HepG2 (cell line): Measurements from ENCODE around the gene ZNF264. TPM values are rescaled to one million over a fixed set of nuclear protein-coding genes. Genes with fewer than 3 reads are reported as not detected.

ENCODE experiments used
- BRCA1 ChIP-seq: sonication (generic); formaldehyde crosslinking; IDR thresholded peaks from 2 replicates; pipeline ENCODE4 v1.4.0; 2020; ENCODE audit warnings: missing genetic modification reagents
- EZH2 ChIP-seq: conservative IDR thresholded peaks from 2 replicates; pipeline ENCODE4 v1.6.1; 2012; ENCODE audit warnings: mild to moderate bottlenecking, low read depth, low read length, moderate library complexity
- HDAC1 ChIP-seq: sonication (generic); formaldehyde crosslinking; IDR thresholded peaks from 2 replicates; pipeline ENCODE4 v1.5.1; 2020; ENCODE audit warnings: mild to moderate bottlenecking, missing genetic modification reagents
- HDAC2 ChIP-seq: sonication (generic); formaldehyde crosslinking; IDR thresholded peaks from 2 replicates; pipeline ENCODE4 v1.4.0; 2020; ENCODE audit warnings: missing genetic modification reagents
- HDAC6 ChIP-seq: fragments of 200-600 bp; sonication (generic); IDR thresholded peaks from 2 replicates; pipeline ENCODE4 v1.7.0; 2017; ENCODE audit warnings: mild to moderate bottlenecking, antibody characterized with exemption, low read length, low read depth
- KDM3A ChIP-seq: IDR thresholded peaks from 2 replicates; pipeline ENCODE4 v1.6.1; 2018; ENCODE audit warnings: low read depth, missing compliant biosample characterization
- MED8 ChIP-seq: sonication (generic); formaldehyde crosslinking; IDR thresholded peaks from 2 replicates; pipeline ENCODE4 v1.8.1; 2023; ENCODE audit warnings: mild to moderate bottlenecking, missing genetic modification reagents; ENCODE audit not compliant: insufficient replicate concordance
- MZF1 ChIP-seq: sonication (generic); formaldehyde crosslinking; IDR thresholded peaks from 2 replicates; pipeline ENCODE4 v1.8.1; 2023; ENCODE audit warnings: mild to moderate bottlenecking, missing genetic modification reagents, borderline replicate concordance
- NBN ChIP-seq: fragments of 450-650 bp; conservative IDR thresholded peaks from 2 replicates; pipeline ENCODE4 v1.6.1; 2017
- RBFOX2 ChIP-seq: fragments of 200-400 bp; formaldehyde crosslinking; IDR thresholded peaks from 2 replicates; pipeline ENCODE4 v1.6.1; 2017; ENCODE audit warnings: low read depth, mild to moderate bottlenecking, low read length
- SP5 ChIP-seq: IDR thresholded peaks from 2 replicates; pipeline ENCODE4 v1.6.1; 2016; ENCODE audit warnings: low read depth, borderline replicate concordance
- SUZ12 ChIP-seq: fragments of 150-350 bp; IDR thresholded peaks from 2 replicates; pipeline ENCODE4 v1.6.1; 2014; ENCODE audit warnings: low read depth, low read length
- ZBTB7A ChIP-seq: sonication (generic); formaldehyde crosslinking; IDR thresholded peaks from 2 replicates; pipeline ENCODE4 v1.8.0; 2022; ENCODE audit warnings: mild to moderate bottlenecking, missing genetic modification reagents
- ZC3H4 ChIP-seq: sonication (generic); formaldehyde crosslinking; IDR thresholded peaks from 2 replicates; pipeline ENCODE4 v1.4.0; 2020; ENCODE audit warnings: missing genetic modification reagents, borderline replicate concordance
- ZFAT ChIP-seq: sonication (generic); formaldehyde crosslinking; conservative IDR thresholded peaks from 2 replicates; pipeline ENCODE4 v1.8.1; 2023; ENCODE audit warnings: missing genetic modification reagents, inconsistent platforms
- ZFP41 ChIP-seq: sonication (generic); formaldehyde crosslinking; IDR thresholded peaks from 2 replicates; pipeline ENCODE4 v1.4.0; 2020; ENCODE audit warnings: mild to moderate bottlenecking, missing genetic modification reagents, borderline replicate concordance
- ZNF180 ChIP-seq: sonication (generic); formaldehyde crosslinking; IDR thresholded peaks from 2 replicates; pipeline ENCODE4 v1.4.0; 2020; ENCODE audit warnings: low read depth, missing genetic modification reagents, borderline replicate concordance
- ZNF530 ChIP-seq: sonication (generic); formaldehyde crosslinking; IDR thresholded peaks from 2 replicates; pipeline ENCODE4 v1.5.0; 2020; ENCODE audit warnings: low read depth, mild to moderate bottlenecking, missing genetic modification reagents
- ZNF569 ChIP-seq: sonication (generic); formaldehyde crosslinking; IDR thresholded peaks from 2 replicates; pipeline ENCODE4 v1.5.0; 2020; ENCODE audit warnings: mild to moderate bottlenecking, missing genetic modification reagents, moderate library complexity, borderline replicate concordance
- ZNF615 ChIP-seq: sonication (generic); formaldehyde crosslinking; IDR thresholded peaks from 2 replicates; pipeline ENCODE4 v1.5.0; 2020; ENCODE audit warnings: mild to moderate bottlenecking, missing genetic modification reagents, borderline replicate concordance
- ZNF773 ChIP-seq: sonication (generic); formaldehyde crosslinking; IDR thresholded peaks from 2 replicates; pipeline ENCODE4 v1.4.0; 2020; ENCODE audit warnings: missing genetic modification reagents, borderline replicate concordance
- ZNF883 ChIP-seq: sonication (generic); formaldehyde crosslinking; IDR thresholded peaks from 2 replicates; pipeline ENCODE4 v1.5.1; 2020; ENCODE audit warnings: mild to moderate bottlenecking, missing genetic modification reagents; ENCODE audit errors: not compliant biosample characterization
- polyA plus RNA-seq, 8 experiments: library from polyadenylated mRNA; depleted of rRNA in 3 of 8; stranded (reverse) in 7 of 8; unstranded in 1 of 8; fragments of >200 nt; fragmentation: Illumina TruSeq in 4 of 8; extraction: Trizol in 4 of 8; gene quantifications; 2 replicates each; pipeline versions ENCODE4 v1.2.1 to v1.2.3, GENCODE V29; 2011 to 2016; ENCODE audit warnings: low read depth in 4 of 8, missing spikeins in 1 of 8, mixed read lengths in 1 of 8; ENCODE audit not compliant: insufficient read depth in 1 of 8
- total RNA-seq, 5 experiments: library from RNA; depleted of rRNA; stranded (reverse); fragments of >200 nt; fragmentation: Illumina TruSeq; extraction: Trizol; gene quantifications; 2 replicates each; pipeline ENCODE4 v1.2.3, GENCODE V29; 2016; ENCODE audit warnings: low read depth in 1 of 5
- TF ChIP-seq, protein P1 (sequence below): sonication (generic); formaldehyde crosslinking; IDR thresholded peaks from 2 replicates; pipeline ENCODE4 v1.4.0; 2020; ENCODE audit warnings: mild to moderate bottlenecking, missing genetic modification reagents
- TF ChIP-seq, protein P2 (sequence below): sonication (generic); formaldehyde crosslinking; IDR thresholded peaks from 2 replicates; pipeline ENCODE4 v1.9.0; 2021; ENCODE audit warnings: missing genetic modification reagents, borderline replicate concordance
- TF ChIP-seq, protein P3 (sequence below): sonication (generic); formaldehyde crosslinking; IDR thresholded peaks from 2 replicates; pipeline ENCODE4 v1.5.1; 2020; ENCODE audit warnings: missing genetic modification reagents, mild to moderate bottlenecking, borderline replicate concordance

The ZNF264 gene
- total and polyA plus RNA-seq, 2 of the 13 experiments (the other 11 are each of a cell fraction or from before 2014, with no cell fraction given) = 3.5 to 17.6 TPM

DNA sequence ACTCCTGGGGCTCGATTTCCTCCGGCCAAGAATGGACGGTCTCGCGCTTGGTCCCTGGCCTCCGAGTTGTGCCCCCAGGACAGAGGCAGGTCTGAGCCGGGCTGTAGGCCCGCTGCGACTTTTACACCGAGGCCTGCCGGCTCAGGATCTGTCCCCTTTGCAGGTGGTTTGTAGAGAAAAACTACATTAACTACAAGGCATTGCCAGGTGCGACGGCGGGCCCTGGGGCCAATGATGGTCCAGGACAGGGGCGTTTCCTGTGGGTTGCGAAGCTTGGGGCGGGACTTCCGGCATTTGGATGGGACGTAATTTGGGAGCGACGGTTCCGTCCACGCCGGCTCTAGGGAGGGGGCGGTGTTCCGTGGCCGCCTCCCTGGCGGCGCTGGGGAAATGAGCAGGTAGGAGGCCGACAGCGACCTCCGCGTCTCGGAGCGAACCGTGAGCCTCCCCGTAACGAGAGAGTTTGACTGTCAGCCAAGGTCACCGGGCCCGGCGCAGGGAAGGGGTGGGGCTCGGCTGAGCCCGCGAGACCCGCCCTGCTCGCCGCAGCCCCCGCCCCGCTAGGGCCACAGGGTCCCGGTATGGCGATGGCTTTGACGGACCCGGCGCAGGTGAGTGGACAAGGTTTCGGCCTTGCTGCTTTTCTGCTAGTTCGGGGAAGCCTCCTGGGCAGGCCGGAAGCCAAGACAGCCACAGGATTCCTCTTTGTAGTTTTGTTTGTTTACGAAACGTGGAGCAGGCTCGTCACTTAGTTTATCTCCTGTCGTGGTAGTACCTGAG, 49.2 kb downstream of the ZNF264 start, which contains the start of gene ZNF805 (continued):
- peak; percentile 88 for TF ChIP-seq HDAC1 (CRISPR knock-in tag)
- TF ChIP-seq ZFAT (CRISPR knock-in tag) = no peak
- TF ChIP-seq HDAC6 = no peak
- TF ChIP-seq ZNF773 (CRISPR knock-in tag) = 0 out of 2 replicates have a peak, but pooled peaks have one; percentile 16
- TF ChIP-seq BRCA1 (CRISPR knock-in tag) = no peak
- no peak for TF ChIP-seq ZNF883
- TF ChIP-seq, protein P1, sequence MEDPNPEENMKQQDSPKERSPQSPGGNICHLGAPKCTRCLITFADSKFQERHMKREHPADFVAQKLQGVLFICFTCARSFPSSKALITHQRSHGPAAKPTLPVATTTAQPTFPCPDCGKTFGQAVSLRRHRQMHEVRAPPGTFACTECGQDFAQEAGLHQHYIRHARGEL = no peak
- TF ChIP-seq, protein P2, sequence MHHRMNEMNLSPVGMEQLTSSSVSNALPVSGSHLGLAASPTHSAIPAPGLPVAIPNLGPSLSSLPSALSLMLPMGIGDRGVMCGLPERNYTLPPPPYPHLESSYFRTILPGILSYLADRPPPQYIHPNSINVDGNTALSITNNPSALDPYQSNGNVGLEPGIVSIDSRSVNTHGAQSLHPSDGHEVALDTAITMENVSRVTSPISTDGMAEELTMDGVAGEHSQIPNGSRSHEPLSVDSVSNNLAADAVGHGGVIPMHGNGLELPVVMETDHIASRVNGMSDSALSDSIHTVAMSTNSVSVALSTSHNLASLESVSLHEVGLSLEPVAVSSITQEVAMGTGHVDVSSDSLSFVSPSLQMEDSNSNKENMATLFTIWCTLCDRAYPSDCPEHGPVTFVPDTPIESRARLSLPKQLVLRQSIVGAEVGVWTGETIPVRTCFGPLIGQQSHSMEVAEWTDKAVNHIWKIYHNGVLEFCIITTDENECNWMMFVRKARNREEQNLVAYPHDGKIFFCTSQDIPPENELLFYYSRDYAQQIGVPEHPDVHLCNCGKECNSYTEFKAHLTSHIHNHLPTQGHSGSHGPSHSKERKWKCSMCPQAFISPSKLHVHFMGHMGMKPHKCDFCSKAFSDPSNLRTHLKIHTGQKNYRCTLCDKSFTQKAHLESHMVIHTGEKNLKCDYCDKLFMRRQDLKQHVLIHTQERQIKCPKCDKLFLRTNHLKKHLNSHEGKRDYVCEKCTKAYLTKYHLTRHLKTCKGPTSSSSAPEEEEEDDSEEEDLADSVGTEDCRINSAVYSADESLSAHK (CRISPR knock-in tag) = no peak
- TF ChIP-seq MED8 = peak; percentile 43
- no peak for TF ChIP-seq KDM3A (CRISPR knock-in tag)
- TF ChIP-seq ZNF180 = peak; percentile 58; the same call in 1 of the 2 replicates
- TF ChIP-seq ZNF615 (CRISPR knock-in tag) = no peak
- TF ChIP-seq EZH2 = no peak
- TF ChIP-seq NBN = no peak
- TF ChIP-seq ZNF530 (CRISPR knock-in tag) = no peak
- TF ChIP-seq HDAC2 (CRISPR knock-in tag) = peak; percentile 82
- TF ChIP-seq ZBTB7A (CRISPR knock-in tag) = peak; percentile 38; the same call in 1 of the 2 replicates
- no peak for TF ChIP-seq MZF1
- TF ChIP-seq, protein P3, sequence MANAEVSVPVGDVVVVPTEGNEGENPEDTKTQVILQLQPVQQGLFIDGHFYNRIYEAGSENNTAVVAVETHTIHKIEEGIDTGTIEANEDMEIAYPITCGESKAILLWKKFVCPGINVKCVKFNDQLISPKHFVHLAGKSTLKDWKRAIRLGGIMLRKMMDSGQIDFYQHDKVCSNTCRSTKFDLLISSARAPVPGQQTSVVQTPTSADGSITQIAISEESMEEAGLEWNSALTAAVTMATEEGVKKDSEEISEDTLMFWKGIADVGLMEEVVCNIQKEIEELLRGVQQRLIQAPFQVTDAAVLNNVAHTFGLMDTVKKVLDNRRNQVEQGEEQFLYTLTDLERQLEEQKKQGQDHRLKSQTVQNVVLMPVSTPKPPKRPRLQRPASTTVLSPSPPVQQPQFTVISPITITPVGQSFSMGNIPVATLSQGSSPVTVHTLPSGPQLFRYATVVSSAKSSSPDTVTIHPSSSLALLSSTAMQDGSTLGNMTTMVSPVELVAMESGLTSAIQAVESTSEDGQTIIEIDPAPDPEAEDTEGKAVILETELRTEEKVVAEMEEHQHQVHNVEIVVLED (CRISPR knock-in tag) = peak; percentile 93
- peak; percentile 91 for TF ChIP-seq RBFOX2
- TF ChIP-seq ZNF569 = no peak
- TF ChIP-seq SP5 = peak; percentile 9; the same call in 1 of the 2 replicates
- TF ChIP-seq ZFP41 = no peak
- TF ChIP-seq ZC3H4 = no peak
- TF ChIP-seq SUZ12 = peak; percentile 44
